Endothelial cell of umbilical vein (primary cell): ENCODE results near the gene ACTG2. TPM values are rescaled to one million over a fixed set of nuclear protein-coding genes. Genes with fewer than 3 reads are reported as not detected.

ENCODE experiments used
- BruUV-seq: library from RNA; stranded (reverse); fragments of 400-500 nt; replicated peaks from 2 replicates; lab custom pipeline; 2021; lab: Mats Ljungman, UMichigan
- CTCF ChIA-PET: fragments of 300-600, 350-600 bp; sonication (Branson Sonifier 250); formaldehyde crosslinking; loops from one replicate; lab custom pipeline; 2021; ENCODE audit warnings: antibody characterized with exemption, inconsistent platforms; lab: Charles Lee
- POLR2A ChIA-PET: fragments of 300-600, 350-600 bp; sonication (Branson Sonifier 250); formaldehyde crosslinking; loops from one replicate; lab custom pipeline; 2021; ENCODE audit warnings: antibody characterized with exemption, inconsistent platforms; lab: Charles Lee
- DNase-seq: peaks from one replicate; pipeline ENCODE4 v3.0.0-alpha.2; 2011; ENCODE audit warnings: low read depth, low spot score
- FAIRE-seq: peaks from 2 replicates; lab custom pipeline; 2011; peaks lifted over from hg19 to GRCh38; lab: Jason Lieb, UNC
- H2AFZ ChIP-seq: 2 replicates; pipeline ENCODE4 v1.6.0; 2012; ENCODE audit warnings: low read depth, low read length, control low read depth, inconsistent platforms
- H3K27ac ChIP-seq: 2 replicates; pipeline ENCODE4 v1.5.1; 2011; ENCODE audit warnings: low read depth, mild to moderate bottlenecking, control low read depth, low read length, moderate library complexity; ENCODE audit not compliant: insufficient read depth
- H3K27me3 ChIP-seq, 2 experiments: 2 replicates each; pipeline versions ENCODE4 v1.6.0 to v1.6.1; 2011; ENCODE audit warnings: low read length in 2 of 2, mixed read lengths in 1 of 2; ENCODE audit not compliant: control insufficient read depth in 2 of 2, insufficient read depth in 2 of 2
- H3K36me3 ChIP-seq, 2 experiments: 2 replicates in 1 of 2; 3 replicates in 1 of 2; pipeline ENCODE4 v1.5.1; 2011; ENCODE audit warnings: low read length in 2 of 2, mild to moderate bottlenecking in 1 of 2, moderate library complexity in 1 of 2; ENCODE audit not compliant: control insufficient read depth in 2 of 2, insufficient read depth in 2 of 2; ENCODE audit errors: extremely low read depth in 1 of 2
- H3K4me1 ChIP-seq: 3 replicates; pipeline ENCODE4 v1.5.1; 2011; ENCODE audit warnings: mild to moderate bottlenecking, low read length; ENCODE audit not compliant: control insufficient read depth, insufficient read depth; ENCODE audit errors: extremely low read depth
- H3K4me2 ChIP-seq: 2 replicates; pipeline ENCODE4 v1.6.1; 2011; ENCODE audit warnings: low read length, control low read depth, mixed read lengths; ENCODE audit not compliant: insufficient read depth
- H3K4me3 ChIP-seq, 3 experiments: fragments of 200-600 bp in 1 of 3; sonication (generic), shearing (Covaris generic) in 1 of 3; replicated peaks in 1 of 3; 2 replicates each; pipeline ENCODE4 v1.5.1; 2011 to 2016; ENCODE audit warnings: control low read depth in 3 of 3, low read length in 3 of 3, mild to moderate bottlenecking in 2 of 3, inconsistent platforms in 1 of 3, low read depth in 1 of 3, moderate library complexity in 1 of 3; ENCODE audit not compliant: insufficient read depth in 1 of 3
- H3K79me2 ChIP-seq: 2 replicates; pipeline ENCODE4 v1.6.0; 2012; ENCODE audit warnings: low read length, inconsistent platforms; ENCODE audit not compliant: control insufficient read depth, insufficient read depth
- H3K9ac ChIP-seq: replicated peaks from 2 replicates; pipeline ENCODE3; 2011; ENCODE audit warnings: low read length, control low read depth; ENCODE audit not compliant: insufficient read depth; ENCODE audit errors: extremely low read depth
- H3K9me1 ChIP-seq: replicated peaks from 3 replicates; pipeline ENCODE4 v1.6.0; 2011; ENCODE audit warnings: mild to moderate bottlenecking, low read length; ENCODE audit not compliant: control insufficient read depth, insufficient read depth; ENCODE audit errors: extremely low read depth
- H3K9me3 ChIP-seq: replicated peaks from 2 replicates; pipeline ENCODE4 v1.5.1; 2012; ENCODE audit warnings: low read length, inconsistent platforms; ENCODE audit not compliant: control insufficient read depth, insufficient read depth
- H4K20me1 ChIP-seq: replicated peaks from 2 replicates; pipeline ENCODE3; 2011; ENCODE audit warnings: mild to moderate bottlenecking, low read length; ENCODE audit not compliant: control insufficient read depth, insufficient read depth; ENCODE audit errors: extremely low read depth
- CTCF ChIP-seq, 2 donors: IDR thresholded peaks; 1 replicate in 1 of 2; 2 replicates in 1 of 2; pipeline ENCODE4 v1.5.1; 2011; ENCODE audit warnings: low read length in 2 of 2, mild to moderate bottlenecking in 2 of 2, moderate library complexity in 2 of 2, control low read depth in 1 of 2, inconsistent platforms in 1 of 2, low read depth in 1 of 2; ENCODE audit not compliant: insufficient read depth in 1 of 2; ENCODE audit errors: extremely low read depth in 1 of 2
- EZH2 ChIP-seq: IDR thresholded peaks from 2 replicates; pipeline ENCODE4 v1.6.1; 2012; ENCODE audit warnings: borderline replicate concordance, low read depth, mild to moderate bottlenecking, moderate library complexity, low read length, inconsistent platforms; ENCODE audit not compliant: severe bottlenecking
- GATA2 ChIP-seq: IDR thresholded peaks from 2 replicates; pipeline ENCODE4 v1.7.0; 2011; ENCODE audit warnings: low read depth, mild to moderate bottlenecking, moderate library complexity, mixed read lengths, low read length; ENCODE audit not compliant: insufficient read length, insufficient read depth
- MAX ChIP-seq: IDR thresholded peaks from 2 replicates; pipeline ENCODE4 v1.6.1; 2011; ENCODE audit not compliant: insufficient read depth, insufficient read length
- MYC ChIP-seq: IDR thresholded peaks from one replicate; pipeline ENCODE4 v1.6.1; 2011; ENCODE audit warnings: mild to moderate bottlenecking, low read depth, low read length
- POLR2AphosphoS5 ChIP-seq: IDR thresholded peaks from 2 replicates; pipeline ENCODE4 v1.6.1; 2012; ENCODE audit warnings: low read depth, mild to moderate bottlenecking, control low read depth, low read length, moderate library complexity; ENCODE audit not compliant: insufficient read depth
- dilution Hi-C: fragments of 300-500 bp; cut with MboI; formaldehyde crosslinking; loops from one replicate; pipeline ENCODE4 v1.15.0; 2019; ENCODE audit warnings: low sequenced_read_pairs; ENCODE audit not compliant: extremely low pct_ligation_motif_present
- intact Hi-C: fragments of 100-400 bp; cut with micrococcal nuclease; formaldehyde crosslinking; loops from one replicate; pipeline ENCODE4 v1.10.0; 2022
- polyA plus RNA-seq, 4 experiments: library from polyadenylated mRNA; depleted of rRNA in 3 of 4; stranded (reverse) in 3 of 4; unstranded in 1 of 4; fragments of >200 nt; gene quantifications; 2 replicates each; pipeline versions ENCODE4 v1.2.1 to v1.2.3, GENCODE V29; 2011 to 2012; ENCODE audit warnings: missing spikeins in 1 of 4
- total RNA-seq: library from RNA; stranded (reverse); gene quantifications from 2 replicates; pipeline ENCODE4 v1.2.3, GENCODE V29; 2021

Gene ACTG2
- total and polyA plus RNA-seq, 2 donors (not counting 3 experiments of a cell fraction or from before 2014, with no cell fraction given), result not detected

GRCh38 chr2:73855526-73855925, 37.3 kb upstream of the ACTG2 start:
- no peak overlapping the region for H3K27ac ChIP-seq
- FAIRE-seq, result no peak
- dilution Hi-C loops, result no loop called here
- no peak for TF ChIP-seq CTCF (IDR thresholded peaks at IDR 0.05; ENCODE audit: extremely low read depth in 1 of 2, insufficient read depth in 1 of 2, low read depth in 1 of 2, low read length in 2 of 2)
- TF ChIP-seq GATA2, result no peak
- no peak for TF ChIP-seq MYC
- no peak for TF ChIP-seq POLR2AphosphoS5
- TF ChIP-seq MAX, result no peak
- no peak for TF ChIP-seq EZH2
- H2AFZ ChIP-seq, result no peak overlapping the region
- H3K27me3 ChIP-seq, result no peaks in the 10 kb centered on the region
- H3K9me1 ChIP-seq, result no peaks in the 10 kb centered on the region
- H3K4me3 ChIP-seq, result no peak overlapping the region
- POLR2A ChIA-PET, result no interaction called here
- no peaks in the 10 kb centered on the region for H3K79me2 ChIP-seq
- peaks cover 0 to 10% of the 10 kb centered on the region in 2 experiments for H3K36me3 ChIP-seq
- no peak for DNase-seq
- intact Hi-C loops, result no loop called here
- peaks cover 13% of the 10 kb centered on the region for H3K4me1 ChIP-seq
- no peak overlapping the region for H3K4me2 ChIP-seq
- CTCF ChIA-PET, result interaction anchor here (0.6 kb wide), 1 partner anchor 12 kb away, joined by 3 read pairs; no protein-coding TSS in a partner anchor
- no TSS peak for BruUV-seq
- H3K9ac ChIP-seq, result no peak overlapping the region
- no peaks in the 10 kb centered on the region for H4K20me1 ChIP-seq
- H3K9me3 ChIP-seq, result no peaks in the 10 kb centered on the region
